ENCODE data around the gene MDM1. TPM values are rescaled to one million over a fixed set of nuclear protein-coding genes. Genes with fewer than 3 reads are reported as not detected.

The MDM1 gene
- total and polyA plus RNA-seq, 2 of the 13 experiments (the other 11 are each of a cell fraction or from before 2014, with no cell fraction given), result 4.6 to 15.2 TPM

GRCh38 chr12:68344126-68344525 is 12.0 kb upstream of the MDM1 start (continued):
- TF ChIP-seq ZHX2 (IDR thresholded peaks at IDR 0.05; ENCODE audit: low read depth) (no peak), ZHX2 (CRISPR knock-in tag; IDR thresholded peaks at IDR 0.05; ENCODE audit: borderline replicate concordance) (no peak), YY1 (IDR thresholded peaks at IDR 0.05; ENCODE audit: insufficient read depth, insufficient replicate concordance, low read depth, low read length) (no peak), NCOA5 (CRISPR knock-in tag; IDR thresholded peaks at IDR 0.05) (no peak), NFYC (CRISPR knock-in tag; IDR thresholded peaks at IDR 0.05) (no peak), STAG1 (CRISPR knock-in tag; IDR thresholded peaks at IDR 0.05) (no peak), ZNF530 (CRISPR knock-in tag; IDR thresholded peaks at IDR 0.05; ENCODE audit: low read depth) (no peak), ZNF12 (CRISPR knock-in tag; IDR thresholded peaks at IDR 0.05) (peak; percentile 61), ZBTB42 (CRISPR knock-in tag; IDR thresholded peaks at IDR 0.05) (no peak), USF2 (IDR thresholded peaks at IDR 0.05; ENCODE audit: low read depth, low read length) (no peak), USF2 (CRISPR knock-in tag; IDR thresholded peaks at IDR 0.05; ENCODE audit: borderline replicate concordance) (no peak), ZNF264 (CRISPR knock-in tag; IDR thresholded peaks at IDR 0.05) (no peak), ZNF704 (CRISPR knock-in tag; IDR thresholded peaks at IDR 0.05; ENCODE audit: borderline replicate concordance) (no peak), ZNF703 (CRISPR knock-in tag; IDR thresholded peaks at IDR 0.05; ENCODE audit: borderline replicate concordance) (no peak), HNRNPL (IDR thresholded peaks at IDR 0.05; ENCODE audit: low read depth, low read length) (no peak), ZNF670 (CRISPR knock-in tag; IDR thresholded peaks at IDR 0.05; ENCODE audit: borderline replicate concordance) (no peak), RXRA (CRISPR knock-in tag; IDR thresholded peaks at IDR 0.05) (no peak; the same call in 1 of the 2 replicates)
